Left lung (tissue), 10 donors: ENCODE results near the gene LIG4. TPM values are rescaled to one million over a fixed set of nuclear protein-coding genes. Genes with fewer than 3 reads are reported as not detected.
A peak's percentile ranks its signal among the peaks of the same experiment; 100 is the strongest.

ENCODE experiments used
- ATAC-seq: fragments of 200-7000 bp; cut with Tn5 transposase; one replicate; pipeline ENCODE4 v1.9.1; 2020; ENCODE audit warnings: moderate library complexity
- DNase-seq, 4 donors: peaks; one replicate each; pipeline ENCODE4 v3.0.0-alpha.2; 2013 to 2020
- H3K27ac ChIP-seq, 2 donors: fragments of 200-600 bp; sonication (generic) in 1 of 2; one replicate each; pipeline versions ENCODE4 v1.5.0 to v1.8.0; 2020 to 2021
- H3K27me3 ChIP-seq, 2 donors: fragments of 200-600 bp; sonication (generic) in 1 of 2; one replicate each; pipeline versions ENCODE4 v1.5.0 to v1.8.0; 2020 to 2021
- H3K36me3 ChIP-seq, 2 donors: fragments of 200-600 bp; sonication (generic) in 1 of 2; one replicate each; pipeline versions ENCODE4 v1.5.0 to v1.8.0; 2020 to 2021
- H3K4me1 ChIP-seq, 2 donors: fragments of 200-600 bp; one replicate each; pipeline ENCODE4 v1.8.0; 2021
- H3K4me3 ChIP-seq, 2 donors: fragments of 200-600 bp; sonication (generic) in 1 of 2; one replicate each; pipeline versions ENCODE4 v1.5.0 to v1.8.0; 2020 to 2021; ENCODE audit warnings: mild to moderate bottlenecking in 1 of 2
- H3K9me3 ChIP-seq, 2 donors: fragments of 200-600 bp; sonication (generic) in 1 of 2; one replicate each; pipeline versions ENCODE4 v1.5.0 to v1.8.0; 2020 to 2021
- CTCF ChIP-seq, 2 donors: fragments of 200-600 bp; sonication (generic) in 1 of 2; IDR thresholded peaks; one replicate each; pipeline versions ENCODE4 v1.5.0 to v1.8.0; 2021; ENCODE audit warnings: antibody characterized with exemption in 2 of 2
- intact Hi-C, 2 donors: fragments of 100-400 bp; cut with DNase I; formaldehyde crosslinking; loops; one replicate each; pipeline versions ENCODE4 v1.11.2 to v1.14.2; 2022
- polyA plus RNA-seq, 6 donors: library from polyadenylated mRNA; unstranded; fragments of 120-200 nt; gene quantifications; one replicate each; pipeline ENCODE4 v1.2.1, GENCODE V29; 2013; ENCODE audit not compliant: insufficient read length in 6 of 6
- total RNA-seq, 2 donors: library from RNA; stranded (reverse); fragmentation: NEBNext Ultra II Directional; extraction: Animal tissue kit (Norgen Biotek cat#: 25700); gene quantifications; one replicate each; pipeline ENCODE4 v1.2.1, GENCODE V29; 2021
- donor health status: DM: no; HTN: yes; CAD: no.
- donor health status: DM: no; HTN: no; CAD: no.

LIG4 gene
- total and polyA plus RNA-seq, 8 donors, result 10.7 to 14.1 (median 13.0) TPM

DNA sequence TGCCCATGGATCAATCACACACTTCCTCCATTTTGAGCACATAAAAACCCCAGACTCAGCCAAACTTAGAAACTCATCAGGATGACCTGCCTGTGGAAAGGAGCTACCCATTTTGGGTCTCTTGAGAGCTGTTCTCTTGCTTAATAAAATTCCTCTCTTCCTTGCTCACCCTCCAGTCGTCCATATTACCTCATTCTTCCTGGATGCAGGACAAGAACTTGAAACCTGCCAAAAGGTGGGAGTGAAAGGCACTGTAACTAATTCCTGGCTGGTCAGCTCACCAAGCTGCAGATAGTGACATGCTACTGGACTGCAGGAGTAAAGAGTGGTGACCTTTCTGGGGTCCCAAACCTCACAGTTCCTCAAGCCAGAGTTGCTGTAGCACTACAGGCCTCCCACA lies 20.2 kb downstream of the LIG4 start:
- TF ChIP-seq CTCF (IDR thresholded peaks at IDR 0.05), result no peak
- Histone ChIP-seq H3K9me3 (peaks cover 0 to 23% of the 10 kb centered on the region in 2 donors), H3K4me3 (no peak overlapping the region), H3K27me3 (no peaks in the 10 kb centered on the region), H3K4me1 (no peaks in the 10 kb centered on the region), H3K27ac (no peak overlapping the region), H3K36me3 (no peaks in the 10 kb centered on the region)
- intact Hi-C loops, result no loop called here
- ATAC-seq, result no peak
- DNase-seq, result no peak

DNA sequence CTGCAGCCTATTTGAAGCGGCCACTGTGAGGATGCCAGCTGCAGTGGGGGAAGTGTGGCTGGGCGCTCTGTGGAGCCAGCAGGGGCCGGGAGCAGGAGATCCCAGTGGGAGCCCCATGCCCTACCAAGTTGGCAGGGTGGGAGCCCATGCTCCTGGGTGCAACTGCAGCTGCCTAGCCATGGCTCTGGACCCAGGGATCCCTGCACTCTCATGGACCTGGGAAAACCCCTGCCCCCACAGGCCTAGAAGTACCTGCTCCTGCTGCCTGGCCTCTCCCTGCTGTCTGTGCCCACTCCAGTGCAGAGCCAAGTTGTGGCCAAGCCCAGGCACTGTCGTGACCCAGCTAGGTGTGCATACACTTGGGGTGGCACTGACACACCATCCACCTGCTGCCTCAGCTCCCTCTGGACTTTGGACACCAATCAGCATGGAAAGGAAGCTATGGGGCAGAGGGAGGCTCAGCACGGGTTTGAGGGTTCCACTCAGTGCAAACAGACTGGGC lies 20.9 kb downstream of the LIG4 start:
- no peak for TF ChIP-seq CTCF (IDR thresholded peaks at IDR 0.05)
- no peaks in the 10 kb centered on the region for H3K36me3 ChIP-seq
- no peak overlapping the region for H3K27ac ChIP-seq
- intact Hi-C loops, result no loop called here
- peak in 1 of 4 donors; percentile 65 for DNase-seq
- no peak for ATAC-seq
- H3K9me3 ChIP-seq, result peaks cover 0 to 23% of the 10 kb centered on the region in 2 donors
- no peaks in the 10 kb centered on the region for H3K27me3 ChIP-seq
- no peak overlapping the region for H3K4me3 ChIP-seq
- H3K4me1 ChIP-seq, result no peaks in the 10 kb centered on the region

- H3K4me3 ChIP-seq, result no peak overlapping the region
- H3K27me3 ChIP-seq, result no peaks in the 10 kb centered on the region
- H3K27ac ChIP-seq, result no peak overlapping the region
- H3K9me3 ChIP-seq, result peaks cover 0 to 23% of the 10 kb centered on the region in 2 donors
- intact Hi-C loops, result no loop called here
- DNase-seq (no peak), ATAC-seq (no peak)
- H3K36me3 ChIP-seq, result no peaks in the 10 kb centered on the region
- TF ChIP-seq CTCF (IDR thresholded peaks at IDR 0.05), result no peak
- no peaks in the 10 kb centered on the region for H3K4me1 ChIP-seq
Measured at GRCh38 chr13:108193806-108194205, 21.5 kb downstream of the LIG4 start.

GRCh38 chr13:108190897-108191296 lies 24.4 kb downstream of the LIG4 start:
- no peak overlapping the region for H3K4me3 ChIP-seq
- no peaks in the 10 kb centered on the region for H3K36me3 ChIP-seq
- H3K4me1 ChIP-seq, result no peaks in the 10 kb centered on the region
- intact Hi-C loops, result no loop called here
- H3K27me3 ChIP-seq, result no peaks in the 10 kb centered on the region
- no peak for ATAC-seq
- no peak overlapping the region for H3K27ac ChIP-seq
- H3K9me3 ChIP-seq, result peaks cover 0 to 20% of the 10 kb centered on the region in 2 donors
- no peak for DNase-seq
- no peak for TF ChIP-seq CTCF (IDR thresholded peaks at IDR 0.05)

DNA sequence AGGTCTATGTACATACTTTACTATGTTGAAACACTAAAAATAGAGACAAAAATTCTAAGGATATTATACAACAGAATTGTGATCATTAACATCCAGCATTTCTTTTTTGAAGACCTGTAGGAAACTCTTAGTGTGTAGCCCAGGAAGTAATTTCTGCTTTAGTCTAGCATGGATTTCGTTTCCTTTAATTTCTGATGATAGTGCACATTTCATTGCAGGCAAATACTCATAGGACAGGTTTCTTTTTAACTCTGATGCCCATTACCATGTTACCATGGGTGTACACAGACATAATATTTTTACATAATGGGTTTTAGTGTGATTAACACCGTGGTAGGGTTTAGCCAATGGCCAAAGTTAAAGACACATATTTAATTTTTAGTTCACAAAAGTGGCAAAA lies 27.1 kb downstream of the LIG4 start:
- no peak for TF ChIP-seq CTCF (IDR thresholded peaks at IDR 0.05)
- no peak for ATAC-seq

More for the DNA sequence above, 27.1 kb downstream of the LIG4 start:
- DNase-seq, result no peak
- Histone ChIP-seq H3K9me3 (no peaks in the 10 kb centered on the region), H3K36me3 (no peaks in the 10 kb centered on the region), H3K4me3 (no peak overlapping the region), H3K27ac (no peak overlapping the region), H3K27me3 (no peaks in the 10 kb centered on the region), H3K4me1 (no peaks in the 10 kb centered on the region)
- intact Hi-C loops, result no loop called here
